HepG2 (cell line): Measurements from ENCODE around the gene RIBC1. TPM values are rescaled to one million over a fixed set of nuclear protein-coding genes. Genes with fewer than 3 reads are reported as not detected.

Source experiments
- ATAC-seq: fragments of 200-7000 bp; cut with Tn5 transposase; 3 replicates; pipeline ENCODE4 v1.9.1; 2020; ENCODE audit warnings: mild to moderate bottlenecking, moderate library complexity
- BruUV-seq: library from RNA; stranded (reverse); fragments of 400-500 nt; replicated peaks from 2 replicates; lab custom pipeline; 2021; lab: Mats Ljungman, UMichigan
- CTCF ChIA-PET: fragments of 300-600 bp; formaldehyde crosslinking; extraction: SDS; loops from one replicate; lab custom pipeline; 2021; ENCODE audit warnings: low total read pairs, inconsistent platforms, low intra/inter-chr PET ratio; lab: Yijun Ruan, JAX
- POLR2A ChIA-PET: fragments of 350-600 bp; sonication (Branson Sonifier 250); formaldehyde crosslinking; loops from one replicate; lab custom pipeline; 2020; ENCODE audit warnings: antibody characterized with exemption, inconsistent platforms; lab: Yijun Ruan, JAX
- DNase-seq: peaks from one replicate; pipeline ENCODE4 v3.0.0-alpha.2; 2015; ENCODE audit warnings: low spot score
- FAIRE-seq: peaks from 3 replicates; lab custom pipeline; 2011; peaks lifted over from hg19 to GRCh38; lab: Jason Lieb, UNC
- H2AFZ ChIP-seq: one replicate; pipeline ENCODE4 v1.6.1; 2011; ENCODE audit warnings: low read length, inconsistent platforms
- H3K27ac ChIP-seq: fragments of 300-600 bp; 3 replicates; pipeline ENCODE4 v1.8.0; 2011; ENCODE audit warnings: mixed run types, mild to moderate bottlenecking, mixed read lengths, low read length, inconsistent platforms; ENCODE audit not compliant: insufficient read depth; ENCODE audit errors: extremely low read length
- H3K27me3 ChIP-seq, 2 experiments: fragments of 200-600 bp in 1 of 2; 2 replicates in 1 of 2; 3 replicates in 1 of 2; pipeline versions ENCODE4 v1.6.0 to v1.8.0; 2011; ENCODE audit warnings: low read length in 2 of 2, mild to moderate bottlenecking in 2 of 2, moderate library complexity in 2 of 2, inconsistent platforms in 1 of 2; ENCODE audit not compliant: insufficient read depth in 2 of 2, control insufficient read depth in 1 of 2
- H3K36me3 ChIP-seq, 2 experiments: fragments of 200-600 bp in 1 of 2; replicated peaks in 1 of 2; 2 replicates in 1 of 2; 3 replicates in 1 of 2; pipeline versions ENCODE4 v1.5.1 to v1.8.0; 2011; ENCODE audit warnings: low read length in 2 of 2, inconsistent platforms in 1 of 2; ENCODE audit not compliant: insufficient read depth in 2 of 2, control insufficient read depth in 1 of 2
- H3K4me1 ChIP-seq: 2 replicates; pipeline ENCODE4 v1.5.1; 2012; ENCODE audit warnings: low read length, inconsistent platforms; ENCODE audit not compliant: insufficient read depth
- H3K4me2 ChIP-seq: 2 replicates; pipeline ENCODE4 v1.6.0; 2011; ENCODE audit warnings: low read depth, low read length, inconsistent platforms
- H3K4me3 ChIP-seq, 3 experiments: fragments of 200-600 bp in 1 of 3; sonication (generic), shearing (Covaris generic) in 1 of 3; replicated peaks in 1 of 3; 2 replicates each; pipeline ENCODE4 v1.5.1; 2011 to 2016; ENCODE audit warnings: low read length in 3 of 3, inconsistent platforms in 2 of 3, low read depth in 2 of 3, mild to moderate bottlenecking in 2 of 3, control low read depth in 1 of 3, mixed read lengths in 1 of 3; ENCODE audit not compliant: insufficient read depth in 1 of 3
- H3K79me2 ChIP-seq: one replicate; pipeline ENCODE4 v1.6.1; 2011; ENCODE audit warnings: low read length, inconsistent platforms; ENCODE audit not compliant: insufficient read depth
- H3K9ac ChIP-seq: 2 replicates; pipeline ENCODE4 v1.6.0; 2011; ENCODE audit warnings: mild to moderate bottlenecking, low read depth, low read length, inconsistent platforms; ENCODE audit not compliant: insufficient read depth
- H3K9me3 ChIP-seq: 2 replicates; pipeline ENCODE4 v1.5.1; 2012; ENCODE audit warnings: mild to moderate bottlenecking, low read length
- H4K20me1 ChIP-seq: 2 replicates; pipeline ENCODE4 v1.6.0; 2011; ENCODE audit warnings: inconsistent platforms, mild to moderate bottlenecking, low read length, moderate library complexity; ENCODE audit not compliant: insufficient read depth
- ARID5B ChIP-seq: IDR thresholded peaks from 2 replicates; pipeline ENCODE4 v1.4.0; 2020; ENCODE audit warnings: mild to moderate bottlenecking, missing genetic modification reagents
- CBFB ChIP-seq: sonication (generic); formaldehyde crosslinking; IDR thresholded peaks from 2 replicates; pipeline ENCODE4 v1.4.0; 2020; ENCODE audit warnings: missing genetic modification reagents
- CTCF ChIP-seq: sonication (generic); formaldehyde crosslinking; IDR thresholded peaks from 2 replicates; pipeline ENCODE4 v1.5.0; 2020; ENCODE audit warnings: mild to moderate bottlenecking, missing genetic modification reagents, moderate library complexity
- ELF3 ChIP-seq: IDR thresholded peaks from 2 replicates; pipeline ENCODE4 v1.6.1; 2016; ENCODE audit warnings: missing genetic modification reagents, missing compliant biosample characterization
- HDAC6 ChIP-seq: fragments of 200-600 bp; sonication (generic); IDR thresholded peaks from 2 replicates; pipeline ENCODE4 v1.7.0; 2017; ENCODE audit warnings: mild to moderate bottlenecking, antibody characterized with exemption, low read length, low read depth
- MLLT10 ChIP-seq: sonication (generic); formaldehyde crosslinking; IDR thresholded peaks from 2 replicates; pipeline ENCODE4 v1.4.0; 2020; ENCODE audit warnings: missing genetic modification reagents
- NFE2 ChIP-seq: sonication (generic); formaldehyde crosslinking; IDR thresholded peaks from 2 replicates; pipeline ENCODE4 v1.4.0; 2020; ENCODE audit warnings: missing genetic modification reagents
- NKX3-1 ChIP-seq: sonication (generic); formaldehyde crosslinking; IDR thresholded peaks from 2 replicates; pipeline ENCODE4 v1.5.0; 2020; ENCODE audit warnings: missing genetic modification reagents
- SIX4 ChIP-seq: sonication (generic); formaldehyde crosslinking; IDR thresholded peaks from 2 replicates; pipeline ENCODE4 v1.4.0; 2020; ENCODE audit warnings: missing genetic modification reagents
- SMC3 ChIP-seq: IDR thresholded peaks from 2 replicates; pipeline ENCODE4 v1.6.1; 2011; ENCODE audit warnings: low read length, improper control_type of control experiment
- ZGPAT ChIP-seq: IDR thresholded peaks from 2 replicates; pipeline ENCODE4 v1.6.1; 2016; ENCODE audit warnings: mild to moderate bottlenecking
- ZNF251 ChIP-seq: sonication (generic); formaldehyde crosslinking; IDR thresholded peaks from 2 replicates; pipeline ENCODE4 v1.9.0; 2021; ENCODE audit warnings: mild to moderate bottlenecking, missing genetic modification reagents
- ZNF264 ChIP-seq: sonication (generic); formaldehyde crosslinking; IDR thresholded peaks from 2 replicates; pipeline ENCODE4 v1.4.0; 2020; ENCODE audit warnings: missing genetic modification reagents
- ZNF605 ChIP-seq: sonication (generic); formaldehyde crosslinking; IDR thresholded peaks from 2 replicates; pipeline ENCODE4 v1.8.0; 2022; ENCODE audit warnings: mild to moderate bottlenecking, missing genetic modification reagents
- ZNF703 ChIP-seq: sonication (generic); formaldehyde crosslinking; IDR thresholded peaks from 2 replicates; pipeline ENCODE4 v1.5.1; 2020; ENCODE audit warnings: missing genetic modification reagents, mild to moderate bottlenecking, moderate library complexity, borderline replicate concordance
- WGBS: methylation state at CpG from one replicate; pipeline ENCODE4 v1.1.6; 2017; ENCODE audit warnings: low lambda C conversion rate; 5-methylcytosine and 5-hydroxymethylcytosine counted together
- in situ Hi-C: cut with HindIII; loops from 2 replicates; pipeline ENCODE4 v1.10.0; 2017; ENCODE audit warnings: low pct_unique_long_range_greater_than_20kb; ENCODE audit not compliant: extremely low pct_ligation_motif_present
- intact Hi-C: fragments of 100-400 bp; cut with micrococcal nuclease; formaldehyde crosslinking; loops from one replicate; pipeline ENCODE4 v1.10.0; 2022; ENCODE audit not compliant: unreplicated experiment
- polyA plus RNA-seq, 8 experiments: library from polyadenylated mRNA; depleted of rRNA in 3 of 8; stranded (reverse) in 7 of 8; unstranded in 1 of 8; fragments of >200 nt; fragmentation: Illumina TruSeq in 4 of 8; extraction: Trizol in 4 of 8; gene quantifications; 2 replicates each; pipeline versions ENCODE4 v1.2.1 to v1.2.3, GENCODE V29; 2011 to 2016; ENCODE audit warnings: low read depth in 4 of 8, missing spikeins in 1 of 8, mixed read lengths in 1 of 8; ENCODE audit not compliant: insufficient read depth in 1 of 8
- total RNA-seq, 5 experiments: library from RNA; depleted of rRNA; stranded (reverse); fragments of >200 nt; fragmentation: Illumina TruSeq; extraction: Trizol; gene quantifications; 2 replicates each; pipeline ENCODE4 v1.2.3, GENCODE V29; 2016; ENCODE audit warnings: low read depth in 1 of 5

The RIBC1 gene
- total and polyA plus RNA-seq, 2 of the 13 experiments (the other 11 are each of a cell fraction or from before 2014, with no cell fraction given): 0.55 TPM; not detected in 1

GRCh38 chrX:53433651-53434639 is 11.3 kb downstream of the RIBC1 start, which contains the start of gene HSD17B10 (continued):
- TF ChIP-seq ARID5B (CRISPR knock-in tag): peak; percentile 19; the same call in 1 of the 2 replicates

- H3K4me1 ChIP-seq: peaks cover 10% of the 10 kb centered on the region
- H3K4me2 ChIP-seq: peak overlapping the region; percentile 27; the same call in 1 of the 2 replicates
- CTCF ChIA-PET: interaction anchor here (0.7 to 1.5 kb wide), 2 partner anchors 118 to 123 kb away, joined by 4 to 7 read pairs; no protein-coding TSS in a partner anchor
- no peak overlapping the region for H3K4me3 ChIP-seq
- 0% methylated on average over 2 of the region's 4 CpGs for WGBS
- no peaks in the 10 kb centered on the region; a peak in 1 of 5 replicates for H3K27me3 ChIP-seq
- DNase-seq: peak; percentile 52
- H4K20me1 ChIP-seq: no peaks in the 10 kb centered on the region
- POLR2A ChIA-PET: no interaction called here
- no TSS peak for BruUV-seq
- in situ Hi-C loops: no loop called here
- ATAC-seq: peak; percentile 66
- H2AFZ ChIP-seq: no peak overlapping the region
- no peaks in the 10 kb centered on the region for H3K36me3 ChIP-seq
- no peaks in the 10 kb centered on the region for H3K9me3 ChIP-seq
- peak; percentile 98 for FAIRE-seq
- H3K79me2 ChIP-seq: no peaks in the 10 kb centered on the region
- H3K9ac ChIP-seq: no peak overlapping the region
- intact Hi-C loops: loop anchor here (1.0 to 2.0 kb wide), 2 partner anchors 77 to 119 kb away; no protein-coding TSS in a partner anchor
- H3K27ac ChIP-seq: no peak overlapping the region
- no peak for TF ChIP-seq ZNF703
- TF ChIP-seq SMC3: peak; percentile 57
- no peak for TF ChIP-seq NFE2
- no peak for TF ChIP-seq ZNF264 (CRISPR knock-in tag)
- no peak for TF ChIP-seq ZNF251 (CRISPR knock-in tag)
- no peak for TF ChIP-seq HDAC6
- peak; percentile 78 for TF ChIP-seq CTCF (CRISPR knock-in tag)
- no peak for TF ChIP-seq ZGPAT (CRISPR knock-in tag)
- TF ChIP-seq SIX4 (CRISPR knock-in tag): no peak
- TF ChIP-seq NKX3-1 (CRISPR knock-in tag): no peak
- no peak for TF ChIP-seq MLLT10
- no peak for TF ChIP-seq CBFB (CRISPR knock-in tag)
- TF ChIP-seq ZNF605 (CRISPR knock-in tag): no peak
- TF ChIP-seq ELF3 (CRISPR knock-in tag): no peak
Measured at GRCh38 chrX:53435997-53436396, 13.3 kb downstream of the RIBC1 start.
